C4-2B (cell line): ENCODE data around the gene TNFRSF19.

Experiments used
- CTCF ChIP-seq: fragments of 450-650 bp; conservative IDR thresholded peaks from 2 replicates; pipeline ENCODE4 v1.5.1; 2017; ENCODE audit warnings: mild to moderate bottlenecking
- ZFX ChIP-seq: fragments of 450-650 bp; IDR thresholded peaks from 2 replicates; pipeline ENCODE4 v1.6.1; 2017

- TF ChIP-seq CTCF (no peak; the same call in none of the 2 replicates), ZFX (no peak)
Measured at GRCh38 chr13:23579072-23579895, 9.1 kb downstream of the TNFRSF19 start.
